ENCODE results near the gene ZMYM3. TPM values are rescaled to one million over a fixed set of nuclear protein-coding genes. Genes with fewer than 3 reads are reported as not detected.

Gene ZMYM3
- polyA plus RNA-seq, 1 experiment, result 24.6 TPM

DNA sequence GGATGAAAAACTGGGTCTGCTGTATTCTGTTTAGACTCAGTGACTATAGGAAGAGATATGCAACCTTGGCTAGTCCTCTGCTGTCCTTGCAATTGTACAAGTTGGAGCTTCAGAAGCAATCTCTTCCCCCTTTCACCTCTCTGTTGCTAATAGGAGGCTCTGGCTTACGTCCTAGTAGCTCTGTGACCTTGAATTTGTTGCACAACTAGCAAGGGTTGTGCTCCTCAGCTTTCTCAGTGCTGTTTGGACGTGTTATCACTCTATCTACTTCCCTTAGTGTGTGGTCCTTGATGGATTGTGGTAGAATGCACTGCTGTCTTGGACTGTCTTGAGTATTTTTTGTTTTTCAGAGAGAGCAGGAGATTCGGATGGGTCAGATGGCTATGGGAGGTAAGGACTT, 44.2 kb upstream of the ZMYM3 start:
- no peak overlapping the region for H3K4me3 ChIP-seq (ENCODE audit: low read depth, low read length)
- no peaks in the 10 kb centered on the region for H3K9me3 ChIP-seq (ENCODE audit: control insufficient read depth, insufficient read depth, low read length)
- DNase-seq (ENCODE audit: low read depth, low spot score), result no peak
- POLR2A ChIA-PET, result interaction anchor here (0.5 kb wide), 1 partner anchor 43 kb away, joined by 7 read pairs; no protein-coding TSS in a partner anchor
- H3K27ac ChIP-seq (ENCODE audit: low read depth, low read length), result no peak overlapping the region
- CTCF ChIA-PET, result no interaction called here
- TF ChIP-seq, protein P1, sequence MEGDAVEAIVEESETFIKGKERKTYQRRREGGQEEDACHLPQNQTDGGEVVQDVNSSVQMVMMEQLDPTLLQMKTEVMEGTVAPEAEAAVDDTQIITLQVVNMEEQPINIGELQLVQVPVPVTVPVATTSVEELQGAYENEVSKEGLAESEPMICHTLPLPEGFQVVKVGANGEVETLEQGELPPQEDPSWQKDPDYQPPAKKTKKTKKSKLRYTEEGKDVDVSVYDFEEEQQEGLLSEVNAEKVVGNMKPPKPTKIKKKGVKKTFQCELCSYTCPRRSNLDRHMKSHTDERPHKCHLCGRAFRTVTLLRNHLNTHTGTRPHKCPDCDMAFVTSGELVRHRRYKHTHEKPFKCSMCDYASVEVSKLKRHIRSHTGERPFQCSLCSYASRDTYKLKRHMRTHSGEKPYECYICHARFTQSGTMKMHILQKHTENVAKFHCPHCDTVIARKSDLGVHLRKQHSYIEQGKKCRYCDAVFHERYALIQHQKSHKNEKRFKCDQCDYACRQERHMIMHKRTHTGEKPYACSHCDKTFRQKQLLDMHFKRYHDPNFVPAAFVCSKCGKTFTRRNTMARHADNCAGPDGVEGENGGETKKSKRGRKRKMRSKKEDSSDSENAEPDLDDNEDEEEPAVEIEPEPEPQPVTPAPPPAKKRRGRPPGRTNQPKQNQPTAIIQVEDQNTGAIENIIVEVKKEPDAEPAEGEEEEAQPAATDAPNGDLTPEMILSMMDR (IDR thresholded peaks at IDR 0.05; ENCODE audit: low read depth, low read length), result no peak
- H3K27me3 ChIP-seq (ENCODE audit: control insufficient read depth, insufficient read depth, low read length), result no peaks in the 10 kb centered on the region

DNA sequence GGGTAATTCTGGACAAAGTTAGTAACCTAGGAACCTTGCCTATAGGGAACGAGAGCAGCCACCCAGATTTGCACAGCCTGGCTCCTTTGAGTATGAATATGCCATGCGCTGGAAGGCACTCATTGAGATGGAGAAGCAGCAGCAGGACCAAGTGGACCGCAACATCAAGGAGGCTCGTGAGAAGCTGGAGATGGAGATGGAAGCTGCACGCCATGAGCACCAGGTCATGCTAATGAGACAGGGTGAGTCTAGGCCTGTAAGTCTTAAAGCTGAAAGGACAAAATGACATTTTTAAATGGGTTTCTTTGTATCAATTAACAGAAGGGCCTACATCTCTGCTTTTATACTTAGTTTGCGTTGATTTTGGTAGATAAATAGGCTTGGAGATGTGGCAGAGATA, 42.9 kb upstream of the ZMYM3 start:
- ChIA-PET CTCF (no interaction called here), POLR2A (no interaction called here)
- Histone ChIP-seq H3K4me3 (ENCODE audit: low read depth, low read length) (no peak overlapping the region), H3K9me3 (ENCODE audit: control insufficient read depth, insufficient read depth, low read length) (no peaks in the 10 kb centered on the region), H3K27ac (ENCODE audit: low read depth, low read length) (no peak overlapping the region), H3K27me3 (ENCODE audit: control insufficient read depth, insufficient read depth, low read length) (no peaks in the 10 kb centered on the region)
- no peak for DNase-seq (ENCODE audit: low read depth, low spot score)
- TF ChIP-seq, protein P1 (IDR thresholded peaks at IDR 0.05; ENCODE audit: low read depth, low read length), result no peak

DNA sequence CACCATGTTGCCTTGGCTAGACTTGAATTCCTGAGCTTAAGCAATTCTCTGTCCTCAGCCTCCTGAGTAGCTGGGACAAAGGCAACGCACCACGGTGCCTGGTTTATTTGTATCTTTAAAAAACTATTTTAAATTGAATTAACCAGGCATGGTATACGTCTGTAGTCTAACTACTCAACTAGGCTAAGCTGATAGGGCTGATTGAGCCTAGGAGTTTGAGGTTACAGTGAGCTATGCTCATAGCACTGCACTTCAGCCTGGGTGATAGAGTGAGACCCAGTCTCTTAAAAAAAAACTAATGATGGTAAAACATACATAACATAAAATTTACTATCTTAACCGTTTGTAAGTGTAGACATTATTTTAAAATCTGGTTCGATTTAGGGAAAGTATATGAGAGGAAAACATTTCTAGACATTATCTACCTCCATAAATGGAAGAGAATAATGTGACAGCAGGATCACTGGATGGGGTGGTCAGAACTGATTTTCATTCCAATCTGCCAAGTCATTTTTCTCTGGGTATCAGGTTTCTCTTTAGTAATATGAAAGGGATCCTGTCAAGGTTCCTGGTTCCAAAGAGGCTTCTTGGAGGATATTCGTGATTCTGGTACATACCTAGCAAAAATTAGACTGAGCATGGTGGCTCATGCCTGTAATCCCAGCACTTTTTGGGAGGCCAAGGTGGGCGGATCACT, 38.9 kb upstream of the ZMYM3 start:
- TF ChIP-seq, protein P1 (IDR thresholded peaks at IDR 0.05; ENCODE audit: low read depth, low read length), result no peak
- POLR2A ChIA-PET, result interaction anchor here (0.6 to 1.9 kb wide), 3 partner anchors 9 to 37 kb away, joined by 3 to 15 read pairs (median 3); partner anchors contain the start of genes ITGB1BP2 and NONO
- CTCF ChIA-PET, result interaction anchor here (0.9 kb wide), 1 partner anchor 39 kb away, joined by 3 read pairs; the partner anchor contains the start of gene ZMYM3
- DNase-seq (ENCODE audit: low read depth, low spot score), result no peak
- no peak overlapping the region for H3K4me3 ChIP-seq (ENCODE audit: low read depth, low read length)
- no peaks in the 10 kb centered on the region for H3K9me3 ChIP-seq (ENCODE audit: control insufficient read depth, insufficient read depth, low read length)
- no peaks in the 10 kb centered on the region for H3K27me3 ChIP-seq (ENCODE audit: control insufficient read depth, insufficient read depth, low read length)
- peak overlapping the region; percentile 61 for H3K27ac ChIP-seq (ENCODE audit: low read depth, low read length)

DNA sequence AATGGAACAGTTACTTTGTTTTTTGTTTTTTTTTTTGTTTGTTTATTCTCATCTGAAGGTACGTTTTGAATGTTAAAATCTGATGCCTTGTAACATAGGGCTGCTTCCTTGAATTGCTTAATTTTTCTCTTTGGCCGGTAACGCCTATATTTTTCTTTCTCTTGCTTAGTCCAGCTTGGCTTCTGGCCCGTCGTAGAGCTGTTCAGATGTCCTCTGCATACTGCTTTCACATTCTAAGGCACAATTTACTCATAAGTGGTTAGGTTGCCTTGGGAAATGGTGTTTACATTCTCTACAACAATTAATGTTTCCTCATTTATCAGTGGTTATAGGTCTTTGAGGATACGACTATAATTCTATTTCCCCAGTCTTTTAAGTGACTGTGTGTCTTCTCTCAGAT, 37.4 kb upstream of the ZMYM3 start:
- CTCF ChIA-PET, result no interaction called here
- no peak overlapping the region for H3K27ac ChIP-seq (ENCODE audit: low read depth, low read length)
- POLR2A ChIA-PET, result interaction anchor here (0.6 to 1.9 kb wide), 2 partner anchors 8 to 37 kb away, joined by 3 to 15 read pairs; partner anchors contain the start of gene NONO
- DNase-seq (ENCODE audit: low read depth, low spot score), result no peak
- no peaks in the 10 kb centered on the region for H3K27me3 ChIP-seq (ENCODE audit: control insufficient read depth, insufficient read depth, low read length)
- no peak overlapping the region for H3K4me3 ChIP-seq (ENCODE audit: low read depth, low read length)
- TF ChIP-seq, protein P1 (IDR thresholded peaks at IDR 0.05; ENCODE audit: low read depth, low read length), result no peak
- H3K9me3 ChIP-seq (ENCODE audit: control insufficient read depth, insufficient read depth, low read length), result no peaks in the 10 kb centered on the region

DNA sequence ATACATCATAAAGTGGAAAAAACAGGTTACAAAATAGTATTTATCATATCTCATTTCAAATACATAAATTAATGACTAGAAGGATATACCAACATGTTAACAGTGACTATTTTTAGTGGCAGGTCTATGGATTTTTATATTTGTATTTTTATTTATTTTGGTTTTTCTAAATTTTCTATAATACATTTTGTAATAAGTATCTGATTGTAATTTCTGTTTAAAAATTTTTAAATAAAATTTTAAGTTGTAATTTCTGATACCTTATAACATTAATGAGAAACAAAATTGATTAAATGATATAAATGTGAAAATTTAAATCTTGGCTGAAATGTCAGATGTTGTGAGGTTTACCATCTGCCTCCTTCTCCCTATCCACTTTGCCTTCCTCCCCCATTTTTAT, 32.0 kb upstream of the ZMYM3 start:
- TF ChIP-seq, protein P1 (IDR thresholded peaks at IDR 0.05; ENCODE audit: low read depth, low read length), result no peak
- H3K9me3 ChIP-seq (ENCODE audit: control insufficient read depth, insufficient read depth, low read length), result no peaks in the 10 kb centered on the region
- no peak overlapping the region for H3K27ac ChIP-seq (ENCODE audit: low read depth, low read length)
- H3K4me3 ChIP-seq (ENCODE audit: low read depth, low read length), result peak overlapping the region; percentile 74
- ChIA-PET CTCF (no interaction called here), POLR2A (no interaction called here)
- no peaks in the 10 kb centered on the region for H3K27me3 ChIP-seq (ENCODE audit: control insufficient read depth, insufficient read depth, low read length)
- no peak for DNase-seq (ENCODE audit: low read depth, low spot score)
